ENCODE data around the gene BFSP2.

- no peak for TF ChIP-seq CTCF (IDR thresholded peaks at IDR 0.05; ENCODE audit: low read length)
- TF ChIP-seq EZH2 (IDR thresholded peaks at IDR 0.05; ENCODE audit: borderline replicate concordance, low read length), result no peak
Measured at GRCh38 chr3:133469140-133469731, 69.4 kb downstream of the BFSP2 start.
